ENCODE data around the gene PCNA.

GRCh38 chr20:5069141-5069806 lies 50.5 kb downstream of the PCNA start:
- TF ChIP-seq JUND (IDR thresholded peaks at IDR 0.05) (no peak), POLR2A (IDR thresholded peaks at IDR 0.05; ENCODE audit: borderline replicate concordance, extremely low read depth, insufficient read depth, insufficient read length) (no peak), CEBPB (IDR thresholded peaks at IDR 0.05; ENCODE audit: low read depth) (no peak), CTCF (IDR thresholded peaks at IDR 0.05 in 2 of 3, conservative IDR thresholded peaks at IDR 0.05 in 1 of 3; ENCODE audit: borderline replicate concordance in 1 of 3, insufficient read depth in 1 of 3, low read depth in 2 of 3, low read length in 2 of 3) (no peak), REST (IDR thresholded peaks at IDR 0.05; ENCODE audit: low read depth) (no peak), ZBTB33 (IDR thresholded peaks at IDR 0.05; ENCODE audit: extremely low read depth, insufficient replicate concordance, low read length) (no peak), EZH2 (IDR thresholded peaks at IDR 0.05) (no peak), RAD21 (IDR thresholded peaks at IDR 0.05; ENCODE audit: low read depth) (no peak), MAX (IDR thresholded peaks at IDR 0.05) (no peak), EZH2phosphoT487 (IDR thresholded peaks at IDR 0.05; ENCODE audit: borderline replicate concordance) (no peak), SIN3A (IDR thresholded peaks at IDR 0.05; ENCODE audit: low read depth) (no peak), ELF1 (IDR thresholded peaks at IDR 0.05; ENCODE audit: borderline replicate concordance, low read depth) (no peak)
